ENCODE data around the gene CIC. TPM values are rescaled to one million over a fixed set of nuclear protein-coding genes. Genes with fewer than 3 reads are reported as not detected.

The CIC gene
- total RNA-seq, 1 experiment from 2014 or later = 54.0 TPM

DNA sequence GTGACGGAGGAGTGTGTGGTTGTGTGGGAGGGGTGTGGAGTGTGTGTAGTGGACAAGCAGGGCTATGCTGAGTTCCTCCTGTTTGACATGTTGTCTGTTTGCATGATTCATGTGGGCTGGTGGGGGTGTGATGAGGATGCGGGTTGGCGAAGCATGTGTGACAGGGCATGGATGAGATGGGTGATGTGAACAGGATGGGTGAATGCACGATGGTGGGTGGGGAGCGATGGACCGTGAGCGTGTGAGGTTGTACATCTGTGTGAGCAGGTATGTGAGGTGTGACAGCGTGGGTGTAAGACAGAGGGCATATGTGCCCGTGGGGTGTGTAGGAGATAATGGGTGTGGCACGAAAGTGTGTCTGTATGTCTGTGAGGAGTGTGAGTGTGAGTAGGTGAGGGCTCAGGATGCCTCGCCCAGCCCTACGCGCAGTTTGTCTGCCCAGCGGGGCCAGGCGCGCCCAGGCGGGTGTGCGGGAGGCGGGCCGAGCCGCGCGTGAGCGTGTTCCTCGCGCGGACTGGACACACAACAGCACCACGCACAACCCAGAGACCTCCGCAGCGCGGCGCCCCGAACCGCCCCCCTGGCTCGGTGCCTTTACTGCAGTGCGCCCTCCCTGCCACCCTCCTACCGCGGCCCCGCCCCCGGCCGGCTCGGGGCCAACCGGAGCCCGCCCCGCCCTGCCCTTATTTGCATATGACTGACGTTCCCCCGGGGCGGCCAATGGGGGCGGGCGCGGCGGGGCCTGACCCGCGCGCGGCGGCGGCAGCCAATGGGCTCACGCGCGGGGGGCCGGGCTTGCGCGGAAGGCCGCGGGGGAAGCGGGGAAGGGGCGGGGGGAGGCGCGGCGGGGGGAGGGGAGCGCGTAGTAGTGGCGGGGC lies 14.4 kb downstream of the CIC start:
- Histone ChIP-seq H4K91ac (ENCODE audit: insufficient read length, low read depth, low read length) (no peak overlapping the region), H2BK120ac (ENCODE audit: low read depth, low read length, poor library complexity, severe bottlenecking) (no peak overlapping the region), H3K9me3 (ENCODE audit: control insufficient read depth, low read depth, low read length) (no peaks in the 10 kb centered on the region), H3K18ac (ENCODE audit: insufficient read length, low read depth, low read length) (peak overlapping the region; percentile 35), H3K27me3 (ENCODE audit: insufficient read depth, low read length) (no peaks in the 10 kb centered on the region), H2BK20ac (ENCODE audit: low read depth, low read length, poor library complexity, severe bottlenecking) (no peak overlapping the region), H3K4me1 (ENCODE audit: insufficient read depth, low read length) (peaks cover 8% of the 10 kb centered on the region; the same call in 1 of the 2 replicates), H3K4me2 (ENCODE audit: insufficient read depth, insufficient read length, low read length) (peak overlapping the region; percentile 76), H3K56ac (ENCODE audit: insufficient read length, low read depth, low read length) (no peak overlapping the region), H4K20me1 (ENCODE audit: control insufficient read depth, insufficient read depth, insufficient read length) (peaks cover 3% of the 10 kb centered on the region), H3K79me2 (ENCODE audit: insufficient read depth, low read length) (peaks cover 3% of the 10 kb centered on the region; the same call in 1 of the 2 replicates), H3K9ac (ENCODE audit: extremely low read depth, insufficient read length, low read length) (peak overlapping the region; percentile 30), H3K23me2 (ENCODE audit: insufficient read length, low read depth, low read length, poor library complexity, severe bottlenecking) (peaks cover 19% of the 10 kb centered on the region), H2AK5ac (ENCODE audit: insufficient read length, low read length) (no peak overlapping the region), H3T11ph (ENCODE audit: low read length) (no peak overlapping the region), H2BK12ac (ENCODE audit: insufficient read length, low read depth, low read length) (no peak overlapping the region), H3K14ac (ENCODE audit: insufficient read depth, low read length) (no peak overlapping the region; the same call in 1 of the 2 replicates), H4K5ac (ENCODE audit: insufficient read length, low read depth, low read length) (no peak overlapping the region), H3K79me1 (ENCODE audit: insufficient read depth, low read depth, low read length, poor library complexity, severe bottlenecking) (peaks cover 11% of the 10 kb centered on the region), H4K8ac (replicated peaks; ENCODE audit: insufficient read length, low read depth, low read length) (no peak overlapping the region), H3K23ac (ENCODE audit: insufficient read length, low read depth, low read length) (no peak overlapping the region), H3K27ac (ENCODE audit: insufficient read length, low read depth, low read length) (no peak overlapping the region), H3K4ac (ENCODE audit: low read depth, low read length) (no peak overlapping the region), H2BK15ac (ENCODE audit: low read depth, low read length) (no peak overlapping the region), H2BK5ac (ENCODE audit: insufficient read length, low read length) (no peak overlapping the region), H2AFZ (ENCODE audit: low read length) (no peak overlapping the region)
- peaks cover 10 to 19% (median 18%) of the 10 kb centered on the region in 3 experiments for H3K36me3 Mint-ChIP-seq (ENCODE audit: insufficient read depth in 1 of 3, low read depth in 3 of 3)
- H3K9me3 Mint-ChIP-seq = no peaks in the 10 kb centered on the region; a peak in 2 of 5 replicates
- WGBS (ENCODE audit: extremely low coverage, insufficient read length, low lambda C conversion rate) = 100% methylated on average over 1 of the region's 74 CpGs
- H3K27ac Mint-ChIP-seq = no peak overlapping the region
- no peaks in the 10 kb centered on the region; the same call in 1 of the 2 replicates for H3K27me3 Mint-ChIP-seq (ENCODE audit: low read depth)
- no peak overlapping the region; a peak in 1 of 5 replicates for H3K4me3 Mint-ChIP-seq
- peak; percentile 93 for DNase-seq
- TF ChIP-seq, protein P1, sequence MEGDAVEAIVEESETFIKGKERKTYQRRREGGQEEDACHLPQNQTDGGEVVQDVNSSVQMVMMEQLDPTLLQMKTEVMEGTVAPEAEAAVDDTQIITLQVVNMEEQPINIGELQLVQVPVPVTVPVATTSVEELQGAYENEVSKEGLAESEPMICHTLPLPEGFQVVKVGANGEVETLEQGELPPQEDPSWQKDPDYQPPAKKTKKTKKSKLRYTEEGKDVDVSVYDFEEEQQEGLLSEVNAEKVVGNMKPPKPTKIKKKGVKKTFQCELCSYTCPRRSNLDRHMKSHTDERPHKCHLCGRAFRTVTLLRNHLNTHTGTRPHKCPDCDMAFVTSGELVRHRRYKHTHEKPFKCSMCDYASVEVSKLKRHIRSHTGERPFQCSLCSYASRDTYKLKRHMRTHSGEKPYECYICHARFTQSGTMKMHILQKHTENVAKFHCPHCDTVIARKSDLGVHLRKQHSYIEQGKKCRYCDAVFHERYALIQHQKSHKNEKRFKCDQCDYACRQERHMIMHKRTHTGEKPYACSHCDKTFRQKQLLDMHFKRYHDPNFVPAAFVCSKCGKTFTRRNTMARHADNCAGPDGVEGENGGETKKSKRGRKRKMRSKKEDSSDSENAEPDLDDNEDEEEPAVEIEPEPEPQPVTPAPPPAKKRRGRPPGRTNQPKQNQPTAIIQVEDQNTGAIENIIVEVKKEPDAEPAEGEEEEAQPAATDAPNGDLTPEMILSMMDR (conservative IDR thresholded peaks at IDR 0.05) = no peak
- H3K4me1 Mint-ChIP-seq = peaks cover 37 to 45% of the 10 kb centered on the region in 2 experiments
